ENCODE data around the gene TSPYL2. TPM values are rescaled to one million over a fixed set of nuclear protein-coding genes. Genes with fewer than 3 reads are reported as not detected.

TSPYL2 gene
- total RNA-seq, 1 donor from 2014 or later = 30.1 TPM

GRCh38 chrX:53075011-53075410, 7.2 kb upstream of the TSPYL2 start:
- H3K4me1 Mint-ChIP-seq (ENCODE audit: unreplicated experiment) = peaks cover 4% of the 10 kb centered on the region
- TF ChIP-seq, protein P1, sequence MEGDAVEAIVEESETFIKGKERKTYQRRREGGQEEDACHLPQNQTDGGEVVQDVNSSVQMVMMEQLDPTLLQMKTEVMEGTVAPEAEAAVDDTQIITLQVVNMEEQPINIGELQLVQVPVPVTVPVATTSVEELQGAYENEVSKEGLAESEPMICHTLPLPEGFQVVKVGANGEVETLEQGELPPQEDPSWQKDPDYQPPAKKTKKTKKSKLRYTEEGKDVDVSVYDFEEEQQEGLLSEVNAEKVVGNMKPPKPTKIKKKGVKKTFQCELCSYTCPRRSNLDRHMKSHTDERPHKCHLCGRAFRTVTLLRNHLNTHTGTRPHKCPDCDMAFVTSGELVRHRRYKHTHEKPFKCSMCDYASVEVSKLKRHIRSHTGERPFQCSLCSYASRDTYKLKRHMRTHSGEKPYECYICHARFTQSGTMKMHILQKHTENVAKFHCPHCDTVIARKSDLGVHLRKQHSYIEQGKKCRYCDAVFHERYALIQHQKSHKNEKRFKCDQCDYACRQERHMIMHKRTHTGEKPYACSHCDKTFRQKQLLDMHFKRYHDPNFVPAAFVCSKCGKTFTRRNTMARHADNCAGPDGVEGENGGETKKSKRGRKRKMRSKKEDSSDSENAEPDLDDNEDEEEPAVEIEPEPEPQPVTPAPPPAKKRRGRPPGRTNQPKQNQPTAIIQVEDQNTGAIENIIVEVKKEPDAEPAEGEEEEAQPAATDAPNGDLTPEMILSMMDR (conservative IDR thresholded peaks at IDR 0.05) = no peak
- no peak for DNase-seq (ENCODE audit: extremely low spot score, unreplicated experiment)
- no peak overlapping the region for H3K27ac Mint-ChIP-seq
- H3K27me3 Mint-ChIP-seq = no peaks in the 10 kb centered on the region
- no peaks in the 10 kb centered on the region for H3K36me3 Mint-ChIP-seq
- no peak overlapping the region for H3K4me3 Mint-ChIP-seq
- H3K9me3 Mint-ChIP-seq = no peaks in the 10 kb centered on the region

DNA sequence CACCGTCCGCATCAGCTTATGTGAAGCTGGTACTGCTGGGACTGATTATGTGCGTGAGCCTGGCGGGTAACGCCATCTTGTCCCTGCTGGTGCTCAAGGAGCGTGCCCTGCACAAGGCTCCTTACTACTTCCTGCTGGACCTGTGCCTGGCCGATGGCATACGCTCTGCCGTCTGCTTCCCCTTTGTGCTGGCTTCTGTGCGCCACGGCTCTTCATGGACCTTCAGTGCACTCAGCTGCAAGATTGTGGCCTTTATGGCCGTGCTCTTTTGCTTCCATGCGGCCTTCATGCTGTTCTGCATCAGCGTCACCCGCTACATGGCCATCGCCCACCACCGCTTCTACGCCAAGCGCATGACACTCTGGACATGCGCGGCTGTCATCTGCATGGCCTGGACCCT, 5.5 kb upstream of the TSPYL2 start:
- TF ChIP-seq, protein P1 (conservative IDR thresholded peaks at IDR 0.05) = no peak
- H3K27ac Mint-ChIP-seq = no peak overlapping the region
- H3K9me3 Mint-ChIP-seq = no peaks in the 10 kb centered on the region
- DNase-seq (ENCODE audit: extremely low spot score, unreplicated experiment) = no peak
- peaks cover 12% of the 10 kb centered on the region for H3K4me1 Mint-ChIP-seq (ENCODE audit: unreplicated experiment)
- H3K4me3 Mint-ChIP-seq = no peak overlapping the region
- H3K27me3 Mint-ChIP-seq = no peaks in the 10 kb centered on the region
- H3K36me3 Mint-ChIP-seq = no peaks in the 10 kb centered on the region

DNA sequence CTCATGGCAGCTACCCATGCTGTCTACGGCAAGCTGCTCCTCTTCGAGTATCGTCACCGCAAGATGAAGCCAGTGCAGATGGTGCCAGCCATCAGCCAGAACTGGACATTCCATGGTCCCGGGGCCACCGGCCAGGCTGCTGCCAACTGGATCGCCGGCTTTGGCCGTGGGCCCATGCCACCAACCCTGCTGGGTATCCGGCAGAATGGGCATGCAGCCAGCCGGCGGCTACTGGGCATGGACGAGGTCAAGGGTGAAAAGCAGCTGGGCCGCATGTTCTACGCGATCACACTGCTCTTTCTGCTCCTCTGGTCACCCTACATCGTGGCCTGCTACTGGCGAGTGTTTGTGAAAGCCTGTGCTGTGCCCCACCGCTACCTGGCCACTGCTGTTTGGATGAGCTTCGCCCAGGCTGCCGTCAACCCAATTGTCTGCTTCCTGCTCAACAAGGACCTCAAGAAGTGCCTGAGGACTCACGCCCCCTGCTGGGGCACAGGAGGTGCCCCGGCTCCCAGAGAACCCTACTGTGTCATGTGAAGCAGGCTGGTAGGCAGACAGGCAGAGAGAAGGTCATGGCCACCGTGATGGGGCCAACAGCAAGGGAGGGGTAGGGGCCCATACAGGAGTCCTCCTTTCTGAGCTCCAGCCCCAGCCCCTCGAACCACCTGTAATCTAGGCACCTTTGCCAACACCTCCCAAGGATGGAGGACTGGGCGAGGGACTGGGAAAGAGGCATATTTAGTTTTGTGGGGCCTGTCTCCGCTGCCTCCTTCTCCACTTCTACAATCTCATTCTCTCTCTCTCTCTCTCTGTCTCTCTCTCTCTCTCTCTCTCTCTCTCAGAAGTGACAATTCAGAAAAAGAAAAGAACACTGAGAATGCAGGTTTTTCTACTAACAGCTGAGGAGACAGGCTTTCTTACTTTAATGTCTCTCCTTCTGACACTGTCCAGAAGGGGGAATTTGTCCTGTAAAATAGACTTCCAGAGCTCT, 4.7 kb upstream of the TSPYL2 start:
- no peak overlapping the region for H3K27ac Mint-ChIP-seq
- H3K9me3 Mint-ChIP-seq = no peaks in the 10 kb centered on the region
- TF ChIP-seq, protein P1 (conservative IDR thresholded peaks at IDR 0.05) = no peak
- H3K4me1 Mint-ChIP-seq (ENCODE audit: unreplicated experiment) = peaks cover 12% of the 10 kb centered on the region
- no peak for DNase-seq (ENCODE audit: extremely low spot score, unreplicated experiment)
- no peaks in the 10 kb centered on the region for H3K27me3 Mint-ChIP-seq
- H3K36me3 Mint-ChIP-seq = no peaks in the 10 kb centered on the region
- H3K4me3 Mint-ChIP-seq = no peak overlapping the region

- TF ChIP-seq, protein P1 (conservative IDR thresholded peaks at IDR 0.05) = no peak
- H3K36me3 Mint-ChIP-seq = no peaks in the 10 kb centered on the region
- no peak overlapping the region for H3K27ac Mint-ChIP-seq
- no peaks in the 10 kb centered on the region for H3K27me3 Mint-ChIP-seq
- peaks cover 12% of the 10 kb centered on the region for H3K4me1 Mint-ChIP-seq (ENCODE audit: unreplicated experiment)
- no peak for DNase-seq (ENCODE audit: extremely low spot score, unreplicated experiment)
- no peaks in the 10 kb centered on the region for H3K9me3 Mint-ChIP-seq
- H3K4me3 Mint-ChIP-seq = no peak overlapping the region
Observed at GRCh38 chrX:53078943-53079342, 3.2 kb upstream of the TSPYL2 start.

GRCh38 chrX:53080628-53081580, 1.3 kb upstream of the TSPYL2 start:
- Mint-ChIP-seq H3K4me3 (peak overlapping the region; percentile 86), H3K27ac (peak overlapping the region; percentile 87), H3K36me3 (peaks cover 9% of the 10 kb centered on the region), H3K27me3 (no peaks in the 10 kb centered on the region), H3K9me3 (no peaks in the 10 kb centered on the region), H3K4me1 (ENCODE audit: unreplicated experiment) (peaks cover 21% of the 10 kb centered on the region)
- TF ChIP-seq, protein P1 (conservative IDR thresholded peaks at IDR 0.05) = no peak
- peak; percentile 29 for DNase-seq (ENCODE audit: extremely low spot score, unreplicated experiment)

Measured in type B pancreatic cell (in vitro differentiated cells).